Uterus (tissue), 4 donors: ENCODE data around the gene STK11. TPM values are rescaled to one million over a fixed set of nuclear protein-coding genes. Genes with fewer than 3 reads are reported as not detected.
"Not testable (repeated sequence)": the region's sequence is repeated elsewhere in the genome, so short reads cannot be mapped to it uniquely, and the experiment has no call there.

Experiments used
- DNase-seq, 2 donors: peaks; one replicate each; pipeline ENCODE4 v3.0.0-alpha.2; 2019 to 2020
- H3K27ac ChIP-seq, 2 donors: fragments of 200-600 bp; sonication (generic); 1 replicate in 1 of 2; 2 replicates in 1 of 2; pipeline ENCODE4 v1.5.1; 2016 to 2018
- H3K27me3 ChIP-seq, 2 donors: fragments of 200-600 bp; sonication (generic); one replicate each; pipeline ENCODE4 v1.5.1; 2018 to 2019; ENCODE audit warnings: control low read depth in 1 of 2
- H3K36me3 ChIP-seq, 2 donors: fragments of 200-600 bp; sonication (generic); one replicate each; pipeline ENCODE4 v1.5.1; 2019; ENCODE audit warnings: control low read depth in 1 of 2
- H3K4me1 ChIP-seq, 2 donors: fragments of 200-600 bp; sonication (generic); one replicate each; pipeline ENCODE4 v1.5.1; 2018 to 2019; ENCODE audit warnings: control low read depth in 1 of 2
- H3K4me3 ChIP-seq, 2 donors: fragments of 200-600 bp; sonication (generic); 1 replicate in 1 of 2; 2 replicates in 1 of 2; pipeline ENCODE4 v1.5.1; 2018 to 2019; ENCODE audit warnings: mild to moderate bottlenecking in 1 of 2
- H3K9me3 ChIP-seq, 2 donors: fragments of 200-600 bp; sonication (generic); one replicate each; pipeline ENCODE4 v1.5.1; 2019; ENCODE audit warnings: control low read depth in 1 of 2
- POLR2A ChIP-seq, 2 donors: fragments of 450-650 bp; IDR thresholded peaks; one replicate each; pipeline ENCODE4 v1.6.1; 2016; ENCODE audit warnings: antibody characterized with exemption in 2 of 2, mild to moderate bottlenecking in 1 of 2, moderate library complexity in 1 of 2
- intact Hi-C: fragments of 100-400 bp; cut with DNase I; formaldehyde crosslinking; loops from one replicate; pipeline ENCODE4 v1.15.1; 2023; ENCODE audit warnings: low total_unique reads
- total RNA-seq, 4 donors: library from RNA; depleted of rRNA in 3 of 4; stranded (reverse); fragments of >200 nt in 3 of 4; gene quantifications; one replicate each; pipeline versions ENCODE4 v1.1.0 to v1.2.4, GENCODE V29; 2014 to 2023
- TF ChIP-seq, protein P1 (sequence below), 4 experiments: fragments of 200-600 bp in 2 of 4; fragments of 450-650 bp in 2 of 4; sonication (generic) in 2 of 4; IDR thresholded peaks; one replicate each; pipeline ENCODE4 v1.5.1; 2016 to 2019; ENCODE audit warnings: antibody characterized with exemption in 4 of 4, mild to moderate bottlenecking in 2 of 4, moderate library complexity in 1 of 4
- donor health status: DM: yes; HTN: yes; CAD: no.

Gene STK11
- total RNA-seq, 4 donors from 2014 or later: 17.4 to 62.8 (median 43.3) TPM

DNA sequence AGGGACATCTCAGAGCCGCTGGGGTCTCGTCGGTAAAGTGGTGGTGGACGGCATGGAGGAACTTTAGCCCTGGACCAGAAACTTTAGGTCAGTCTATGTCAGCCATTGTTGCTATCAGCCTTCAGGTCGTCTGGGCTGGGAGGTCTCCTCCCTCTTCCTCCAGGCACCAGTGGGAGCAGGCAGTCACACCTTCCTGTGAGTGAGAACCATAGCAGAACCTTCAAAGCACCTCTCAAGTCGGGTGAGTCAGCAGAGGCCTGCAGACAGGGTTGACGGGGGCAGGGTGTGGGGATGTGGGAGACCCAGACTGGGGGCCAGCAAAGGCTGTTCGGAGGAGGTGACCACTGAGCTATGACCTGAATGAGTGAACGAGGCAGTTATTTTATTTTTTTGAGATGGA is 16.2 kb upstream of the STK11 start:
- Histone ChIP-seq H3K4me3 (no peak overlapping the region), H3K27ac (no peak overlapping the region), H3K27me3 (no peaks in the 10 kb centered on the region), H3K4me1 (no peaks in the 10 kb centered on the region), H3K9me3 (no peaks in the 10 kb centered on the region), H3K36me3 (no peaks in the 10 kb centered on the region)
- no peak for DNase-seq
- intact Hi-C loops: no loop called here
- TF ChIP-seq, protein P1, sequence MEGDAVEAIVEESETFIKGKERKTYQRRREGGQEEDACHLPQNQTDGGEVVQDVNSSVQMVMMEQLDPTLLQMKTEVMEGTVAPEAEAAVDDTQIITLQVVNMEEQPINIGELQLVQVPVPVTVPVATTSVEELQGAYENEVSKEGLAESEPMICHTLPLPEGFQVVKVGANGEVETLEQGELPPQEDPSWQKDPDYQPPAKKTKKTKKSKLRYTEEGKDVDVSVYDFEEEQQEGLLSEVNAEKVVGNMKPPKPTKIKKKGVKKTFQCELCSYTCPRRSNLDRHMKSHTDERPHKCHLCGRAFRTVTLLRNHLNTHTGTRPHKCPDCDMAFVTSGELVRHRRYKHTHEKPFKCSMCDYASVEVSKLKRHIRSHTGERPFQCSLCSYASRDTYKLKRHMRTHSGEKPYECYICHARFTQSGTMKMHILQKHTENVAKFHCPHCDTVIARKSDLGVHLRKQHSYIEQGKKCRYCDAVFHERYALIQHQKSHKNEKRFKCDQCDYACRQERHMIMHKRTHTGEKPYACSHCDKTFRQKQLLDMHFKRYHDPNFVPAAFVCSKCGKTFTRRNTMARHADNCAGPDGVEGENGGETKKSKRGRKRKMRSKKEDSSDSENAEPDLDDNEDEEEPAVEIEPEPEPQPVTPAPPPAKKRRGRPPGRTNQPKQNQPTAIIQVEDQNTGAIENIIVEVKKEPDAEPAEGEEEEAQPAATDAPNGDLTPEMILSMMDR (IDR thresholded peaks at IDR 0.05): no peak
- TF ChIP-seq POLR2A (IDR thresholded peaks at IDR 0.05): no peak

GRCh38 chr19:1199531-1199930 is 6.0 kb upstream of the STK11 start:
- Histone ChIP-seq H3K36me3 (no peaks in the 10 kb centered on the region), H3K4me1 (no peaks in the 10 kb centered on the region), H3K27me3 (no peaks in the 10 kb centered on the region), H3K4me3 (no peak overlapping the region), H3K9me3 (no peaks in the 10 kb centered on the region), H3K27ac (no peak overlapping the region)
- TF ChIP-seq, protein P1 (IDR thresholded peaks at IDR 0.05): no peak
- TF ChIP-seq POLR2A (IDR thresholded peaks at IDR 0.05): no peak
- no peak for DNase-seq
- intact Hi-C loops: no loop called here

DNA sequence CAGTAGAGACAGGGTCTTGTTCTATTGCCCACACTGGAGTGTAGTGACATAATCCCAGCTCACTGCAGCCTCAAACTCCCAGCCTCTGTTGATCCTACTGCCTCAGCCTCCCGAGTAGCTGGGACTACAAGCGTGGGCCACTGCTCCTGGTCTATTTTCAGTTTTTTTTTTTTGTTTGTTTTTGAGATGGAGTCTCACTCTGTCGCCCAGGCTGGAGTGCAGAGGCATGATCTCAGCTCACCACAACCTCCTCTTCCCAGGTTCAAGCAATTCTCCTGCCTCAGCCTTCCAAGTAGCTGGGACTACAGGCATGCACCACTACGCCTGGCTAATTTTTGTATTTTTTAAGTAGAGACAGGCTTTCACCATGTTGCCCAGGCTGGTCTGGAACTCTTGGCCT is 5.0 kb upstream of the STK11 start:
- H3K27ac ChIP-seq, intact Hi-C loops, H3K9me3 ChIP-seq, H3K36me3 ChIP-seq, H3K4me3 ChIP-seq, H3K27me3 ChIP-seq, H3K4me1 ChIP-seq, DNase-seq: not testable (repeated sequence)

DNA sequence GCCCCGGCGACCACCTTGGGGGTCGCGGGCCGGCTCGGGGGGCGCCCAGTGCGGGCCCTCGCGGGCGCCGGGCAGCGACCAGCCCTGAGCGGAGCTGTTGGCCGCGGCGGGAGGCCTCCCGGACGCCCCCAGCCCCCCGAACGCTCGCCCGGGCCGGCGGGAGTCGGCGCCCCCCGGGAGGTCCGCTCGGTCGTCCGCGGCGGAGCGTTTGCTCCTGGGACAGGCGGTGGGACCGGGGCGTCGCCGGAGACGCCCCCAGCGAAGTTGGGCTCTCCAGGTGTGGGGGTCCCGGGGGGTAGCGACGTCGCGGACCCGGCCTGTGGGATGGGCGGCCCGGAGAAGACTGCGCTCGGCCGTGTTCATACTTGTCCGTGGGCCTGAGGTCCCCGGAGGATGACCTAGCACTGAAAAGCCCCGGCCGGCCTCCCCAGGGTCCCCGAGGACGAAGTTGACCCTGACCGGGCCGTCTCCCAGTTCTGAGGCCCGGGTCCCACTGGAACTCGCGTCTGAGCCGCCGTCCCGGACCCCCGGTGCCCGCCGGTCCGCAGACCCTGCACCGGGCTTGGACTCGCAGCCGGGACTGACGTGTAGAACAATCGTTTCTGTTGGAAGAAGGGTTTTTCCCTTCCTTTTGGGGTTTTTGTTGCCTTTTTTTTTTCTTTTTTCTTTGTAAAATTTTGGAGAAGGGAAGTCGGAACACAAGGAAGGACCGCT is 729 bp downstream of the STK11 start:
- peaks cover 0 to 10% of the 10 kb centered on the region in 2 donors for H3K4me1 ChIP-seq

DNA sequence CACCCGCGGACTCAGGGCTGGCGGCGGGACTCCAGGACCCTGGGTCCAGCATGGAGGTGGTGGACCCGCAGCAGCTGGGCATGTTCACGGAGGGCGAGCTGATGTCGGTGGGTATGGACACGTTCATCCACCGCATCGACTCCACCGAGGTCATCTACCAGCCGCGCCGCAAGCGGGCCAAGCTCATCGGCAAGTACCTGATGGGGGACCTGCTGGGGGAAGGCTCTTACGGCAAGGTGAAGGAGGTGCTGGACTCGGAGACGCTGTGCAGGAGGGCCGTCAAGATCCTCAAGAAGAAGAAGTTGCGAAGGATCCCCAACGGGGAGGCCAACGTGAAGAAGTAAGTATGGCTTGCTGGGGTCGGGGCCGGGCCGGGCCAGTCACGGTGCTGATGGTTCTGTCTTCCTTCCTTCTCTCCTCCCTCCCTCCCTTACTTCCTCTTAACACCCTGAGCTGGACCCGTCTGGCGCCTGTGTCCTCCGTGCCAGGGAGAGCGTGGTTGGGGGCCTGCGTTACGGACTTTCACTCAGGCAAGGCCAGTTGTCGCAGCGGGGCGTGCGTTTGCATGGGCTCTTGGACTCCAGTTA is 1.4 kb downstream of the STK11 start:
- Histone ChIP-seq H3K4me1 (peaks cover 0 to 14% of the 10 kb centered on the region in 2 donors), H3K9me3 (no peaks in the 10 kb centered on the region), H3K4me3 (peak overlapping the region; percentile 68 to 71), H3K36me3 (no peaks in the 10 kb centered on the region), H3K27ac (peak overlapping the region; percentile 65 to 89), H3K27me3 (no peaks in the 10 kb centered on the region)
- no peak for DNase-seq
- no peak for TF ChIP-seq POLR2A (IDR thresholded peaks at IDR 0.05)
- TF ChIP-seq, protein P1 (IDR thresholded peaks at IDR 0.05): no peak
- intact Hi-C loops: no loop called here

More for the DNA sequence above, 729 bp downstream of the STK11 start:
- no peaks in the 10 kb centered on the region for H3K27me3 ChIP-seq
- peak overlapping the region; percentile 65 to 89 for H3K27ac ChIP-seq
- no peaks in the 10 kb centered on the region for H3K9me3 ChIP-seq
- intact Hi-C loops: no loop called here
- no peaks in the 10 kb centered on the region for H3K36me3 ChIP-seq
- H3K4me3 ChIP-seq: peak overlapping the region; percentile 68 to 71
- no peak for DNase-seq
- TF ChIP-seq POLR2A (IDR thresholded peaks at IDR 0.05): no peak
- TF ChIP-seq, protein P1 (IDR thresholded peaks at IDR 0.05): no peak

DNA sequence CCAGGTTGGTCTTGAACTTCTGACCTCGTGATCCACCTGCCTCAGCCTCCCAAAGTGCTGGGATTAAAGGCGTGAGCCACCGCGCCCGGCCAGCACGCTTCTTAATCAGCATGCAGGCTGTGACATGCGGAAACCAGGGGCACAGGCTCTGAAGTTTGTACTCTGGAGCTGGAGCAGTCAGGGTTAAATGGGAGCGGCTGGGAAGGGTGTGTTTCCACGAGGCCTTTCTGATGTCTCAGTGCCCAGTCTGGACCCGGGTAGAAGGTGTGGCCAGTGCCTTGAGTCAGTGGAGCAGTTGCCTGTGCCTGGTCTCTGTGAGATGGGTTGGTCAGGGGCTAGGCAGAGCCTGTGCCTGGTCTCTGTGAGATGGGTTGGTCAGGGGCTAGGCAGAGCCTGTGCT is 3.3 kb downstream of the STK11 start:
- Histone ChIP-seq H3K4me1 (peaks cover 0 to 14% of the 10 kb centered on the region in 2 donors), H3K27ac (peak overlapping the region in 1 of 2 donors; percentile 42)
- H3K9me3 ChIP-seq, H3K4me3 ChIP-seq, DNase-seq, intact Hi-C loops, H3K27me3 ChIP-seq, H3K36me3 ChIP-seq: not testable (repeated sequence)
